Measurements from ENCODE around the gene COX4I1. TPM values are rescaled to one million over a fixed set of nuclear protein-coding genes. Genes with fewer than 3 reads are reported as not detected.
"Not testable (repeated sequence)": the region's sequence is repeated elsewhere in the genome, so short reads cannot be mapped to it uniquely, and the experiment has no call there.

COX4I1 gene
- total RNA-seq, 2 experiments from 2014 or later = 524 to 548 TPM

- Mint-ChIP-seq H3K9me3 (no peaks in the 10 kb centered on the region), H3K27ac (no peak overlapping the region), H3K27me3 (no peaks in the 10 kb centered on the region), H3K36me3 (peaks cover 51% of the 10 kb centered on the region), H3K4me1 (peaks cover 33% of the 10 kb centered on the region), H3K4me3 (no peak overlapping the region)
- DNase-seq = no peak
Observed at GRCh38 chr16:85805442-85806045, 6.0 kb downstream of the COX4I1 start.

- Mint-ChIP-seq H3K9me3 (no peaks in the 10 kb centered on the region), H3K27ac (no peak overlapping the region), H3K4me3 (no peak overlapping the region), H3K36me3 (peaks cover 44% of the 10 kb centered on the region), H3K4me1 (peaks cover 23% of the 10 kb centered on the region), H3K27me3 (peaks cover 3% of the 10 kb centered on the region)
- DNase-seq = no peak
Observed at GRCh38 chr16:85806539-85806938, 7.0 kb downstream of the COX4I1 start.

GRCh38 chr16:85807340-85807739, 7.8 kb downstream of the COX4I1 start:
- not testable (repeated sequence) for H3K27me3 Mint-ChIP-seq, DNase-seq, H3K4me3 Mint-ChIP-seq, H3K27ac Mint-ChIP-seq, H3K9me3 Mint-ChIP-seq
- Mint-ChIP-seq H3K4me1 (peaks cover 15% of the 10 kb centered on the region), H3K36me3 (peaks cover 36% of the 10 kb centered on the region)

GRCh38 chr16:85808104-85808503, 8.6 kb downstream of the COX4I1 start:
- Mint-ChIP-seq H3K27me3 (peaks cover 16% of the 10 kb centered on the region), H3K36me3 (peaks cover 33% of the 10 kb centered on the region)
- DNase-seq, H3K4me3 Mint-ChIP-seq, H3K27ac Mint-ChIP-seq, H3K4me1 Mint-ChIP-seq, H3K9me3 Mint-ChIP-seq: not testable (repeated sequence)

GRCh38 chr16:85808926-85809325, 9.4 kb downstream of the COX4I1 start:
- H3K4me1 Mint-ChIP-seq = peaks cover 1% of the 10 kb centered on the region
- H3K27me3 Mint-ChIP-seq = peaks cover 19% of the 10 kb centered on the region
- no peak for DNase-seq
- H3K27ac Mint-ChIP-seq = no peak overlapping the region
- peaks cover 24% of the 10 kb centered on the region for H3K36me3 Mint-ChIP-seq
- H3K4me3 Mint-ChIP-seq = no peak overlapping the region
- H3K9me3 Mint-ChIP-seq = no peaks in the 10 kb centered on the region

GRCh38 chr16:85809645-85810044, 10.2 kb downstream of the COX4I1 start:
- Mint-ChIP-seq H3K9me3 (no peaks in the 10 kb centered on the region), H3K27ac (no peak overlapping the region), H3K4me1 (no peaks in the 10 kb centered on the region), H3K27me3 (peaks cover 25% of the 10 kb centered on the region), H3K4me3 (no peak overlapping the region), H3K36me3 (peaks cover 20% of the 10 kb centered on the region)
- no peak for DNase-seq

- DNase-seq = no peak
- Mint-ChIP-seq H3K4me1 (no peaks in the 10 kb centered on the region), H3K36me3 (peaks cover 15% of the 10 kb centered on the region), H3K9me3 (no peaks in the 10 kb centered on the region), H3K27ac (no peak overlapping the region), H3K27me3 (peaks cover 29% of the 10 kb centered on the region), H3K4me3 (no peak overlapping the region)
Observed at GRCh38 chr16:85810097-85810741, 10.7 kb downstream of the COX4I1 start.

GRCh38 chr16:85810742-85811115, 11.2 kb downstream of the COX4I1 start:
- H3K9me3 Mint-ChIP-seq = no peaks in the 10 kb centered on the region
- no peak for DNase-seq
- peaks cover 29% of the 10 kb centered on the region for H3K27me3 Mint-ChIP-seq
- no peak overlapping the region for H3K27ac Mint-ChIP-seq
- no peaks in the 10 kb centered on the region for H3K4me1 Mint-ChIP-seq
- peaks cover 11% of the 10 kb centered on the region for H3K36me3 Mint-ChIP-seq
- no peak overlapping the region for H3K4me3 Mint-ChIP-seq

GRCh38 chr16:85812031-85812807, 12.7 kb downstream of the COX4I1 start:
- no peaks in the 10 kb centered on the region for H3K9me3 Mint-ChIP-seq
- H3K27me3 Mint-ChIP-seq = peaks cover 38% of the 10 kb centered on the region
- H3K4me3 Mint-ChIP-seq = no peak overlapping the region
- H3K27ac Mint-ChIP-seq = no peak overlapping the region
- no peaks in the 10 kb centered on the region for H3K36me3 Mint-ChIP-seq
- H3K4me1 Mint-ChIP-seq = no peaks in the 10 kb centered on the region
- no peak for DNase-seq

GRCh38 chr16:85812811-85813700, 13.6 kb downstream of the COX4I1 start:
- H3K9me3 Mint-ChIP-seq = no peaks in the 10 kb centered on the region
- H3K36me3 Mint-ChIP-seq = no peaks in the 10 kb centered on the region
- no peak overlapping the region for H3K27ac Mint-ChIP-seq
- no peaks in the 10 kb centered on the region for H3K4me1 Mint-ChIP-seq
- peaks cover 41% of the 10 kb centered on the region for H3K27me3 Mint-ChIP-seq
- no peak for DNase-seq
- H3K4me3 Mint-ChIP-seq = no peak overlapping the region

- no peak for DNase-seq
- Mint-ChIP-seq H3K4me1 (peaks cover 3% of the 10 kb centered on the region), H3K9me3 (no peaks in the 10 kb centered on the region), H3K36me3 (no peaks in the 10 kb centered on the region), H3K27ac (no peak overlapping the region), H3K27me3 (peaks cover 45% of the 10 kb centered on the region), H3K4me3 (no peak overlapping the region)
Observed at GRCh38 chr16:85816159-85816558, 16.7 kb downstream of the COX4I1 start.

GRCh38 chr16:85817195-85817594, 17.7 kb downstream of the COX4I1 start:
- H3K4me3 Mint-ChIP-seq, H3K9me3 Mint-ChIP-seq, H3K27ac Mint-ChIP-seq, H3K36me3 Mint-ChIP-seq, H3K4me1 Mint-ChIP-seq, DNase-seq: not testable (repeated sequence)
- H3K27me3 Mint-ChIP-seq = peaks cover 37% of the 10 kb centered on the region

- peak; percentile 78 for DNase-seq
- Mint-ChIP-seq H3K9me3 (no peaks in the 10 kb centered on the region), H3K4me3 (no peak overlapping the region), H3K36me3 (no peaks in the 10 kb centered on the region), H3K27me3 (peaks cover 24% of the 10 kb centered on the region), H3K27ac (no peak overlapping the region), H3K4me1 (peaks cover 7% of the 10 kb centered on the region)
Observed at GRCh38 chr16:85819245-85819644, 19.8 kb downstream of the COX4I1 start.

GRCh38 chr16:85819771-85820170, 20.3 kb downstream of the COX4I1 start:
- Mint-ChIP-seq H3K36me3 (no peaks in the 10 kb centered on the region), H3K4me3 (no peak overlapping the region), H3K4me1 (peaks cover 7% of the 10 kb centered on the region), H3K27ac (no peak overlapping the region), H3K27me3 (peaks cover 19% of the 10 kb centered on the region), H3K9me3 (no peaks in the 10 kb centered on the region)
- no peak for DNase-seq
